ENCODE results near the gene ORC5.

Gene ORC5

GRCh38 chr7:104241538-104242209 lies 33.9 kb upstream of the ORC5 start:
- Histone ChIP-seq H3K9me3 (ENCODE audit: control insufficient read depth, insufficient read depth, low read depth, low read length) (no peaks in the 10 kb centered on the region), H3K36me3 (ENCODE audit: control insufficient read depth in 2 of 2, insufficient read depth in 1 of 2, low read length in 2 of 2) (no peaks in the 10 kb centered on the region), H3K27ac (ENCODE audit: extremely low read depth, low read depth, low read length) (no peak overlapping the region), H3K4me3 (ENCODE audit: low read depth, low read length) (no peak overlapping the region), H3K4me1 (ENCODE audit: control insufficient read depth, insufficient read depth, low read length) (no peaks in the 10 kb centered on the region)
- ChIA-PET CTCF (interaction anchor here (1.2 to 3.6 kb wide), 2 partner anchors 11 to 606 kb away, joined by 3 to 25 read pairs; no protein-coding TSS in a partner anchor), POLR2A (no interaction called here)
- TF ChIP-seq ZNF449 (tag by site-specific recombination; IDR thresholded peaks at IDR 0.05) (no peak), ZNF214 (tag by site-specific recombination; IDR thresholded peaks at IDR 0.05; ENCODE audit: borderline replicate concordance) (no peak), ZNF302 (tag by site-specific recombination; IDR thresholded peaks at IDR 0.05; ENCODE audit: low read depth) (no peak), ZNF133 (tag by site-specific recombination; IDR thresholded peaks at IDR 0.05) (no peak), HOXD13 (CRISPR knock-in tag; IDR thresholded peaks at IDR 0.05; ENCODE audit: borderline replicate concordance) (no peak), ZNF561 (tag by site-specific recombination; IDR thresholded peaks at IDR 0.05; ENCODE audit: borderline replicate concordance) (no peak), ZNF621 (tag by site-specific recombination; IDR thresholded peaks at IDR 0.05) (no peak), ZNF114 (tag by site-specific recombination; IDR thresholded peaks at IDR 0.05) (no peak), ZNF335 (tag by site-specific recombination; conservative IDR thresholded peaks at IDR 0.05) (no peak), ZBTB17 (tag by site-specific recombination; IDR thresholded peaks at IDR 0.05) (no peak), ZNF324 (tag by site-specific recombination; IDR thresholded peaks at IDR 0.05) (no peak), ZSCAN23 (tag by site-specific recombination; IDR thresholded peaks at IDR 0.05) (no peak), ZNF76 (tag by site-specific recombination; IDR thresholded peaks at IDR 0.05; ENCODE audit: borderline replicate concordance, low read depth) (no peak), RBAK (tag by site-specific recombination; IDR thresholded peaks at IDR 0.05) (no peak), ZNF341 (tag by site-specific recombination; IDR thresholded peaks at IDR 0.05; ENCODE audit: low read depth) (no peak)
- TF ChIP-seq, protein P1, sequence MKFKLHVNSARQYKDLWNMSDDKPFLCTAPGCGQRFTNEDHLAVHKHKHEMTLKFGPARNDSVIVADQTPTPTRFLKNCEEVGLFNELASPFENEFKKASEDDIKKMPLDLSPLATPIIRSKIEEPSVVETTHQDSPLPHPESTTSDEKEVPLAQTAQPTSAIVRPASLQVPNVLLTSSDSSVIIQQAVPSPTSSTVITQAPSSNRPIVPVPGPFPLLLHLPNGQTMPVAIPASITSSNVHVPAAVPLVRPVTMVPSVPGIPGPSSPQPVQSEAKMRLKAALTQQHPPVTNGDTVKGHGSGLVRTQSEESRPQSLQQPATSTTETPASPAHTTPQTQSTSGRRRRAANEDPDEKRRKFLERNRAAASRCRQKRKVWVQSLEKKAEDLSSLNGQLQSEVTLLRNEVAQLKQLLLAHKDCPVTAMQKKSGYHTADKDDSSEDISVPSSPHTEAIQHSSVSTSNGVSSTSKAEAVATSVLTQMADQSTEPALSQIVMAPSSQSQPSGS (tag by site-specific recombination; IDR thresholded peaks at IDR 0.05; ENCODE audit: low read depth) = no peak
- TF ChIP-seq, protein P2, sequence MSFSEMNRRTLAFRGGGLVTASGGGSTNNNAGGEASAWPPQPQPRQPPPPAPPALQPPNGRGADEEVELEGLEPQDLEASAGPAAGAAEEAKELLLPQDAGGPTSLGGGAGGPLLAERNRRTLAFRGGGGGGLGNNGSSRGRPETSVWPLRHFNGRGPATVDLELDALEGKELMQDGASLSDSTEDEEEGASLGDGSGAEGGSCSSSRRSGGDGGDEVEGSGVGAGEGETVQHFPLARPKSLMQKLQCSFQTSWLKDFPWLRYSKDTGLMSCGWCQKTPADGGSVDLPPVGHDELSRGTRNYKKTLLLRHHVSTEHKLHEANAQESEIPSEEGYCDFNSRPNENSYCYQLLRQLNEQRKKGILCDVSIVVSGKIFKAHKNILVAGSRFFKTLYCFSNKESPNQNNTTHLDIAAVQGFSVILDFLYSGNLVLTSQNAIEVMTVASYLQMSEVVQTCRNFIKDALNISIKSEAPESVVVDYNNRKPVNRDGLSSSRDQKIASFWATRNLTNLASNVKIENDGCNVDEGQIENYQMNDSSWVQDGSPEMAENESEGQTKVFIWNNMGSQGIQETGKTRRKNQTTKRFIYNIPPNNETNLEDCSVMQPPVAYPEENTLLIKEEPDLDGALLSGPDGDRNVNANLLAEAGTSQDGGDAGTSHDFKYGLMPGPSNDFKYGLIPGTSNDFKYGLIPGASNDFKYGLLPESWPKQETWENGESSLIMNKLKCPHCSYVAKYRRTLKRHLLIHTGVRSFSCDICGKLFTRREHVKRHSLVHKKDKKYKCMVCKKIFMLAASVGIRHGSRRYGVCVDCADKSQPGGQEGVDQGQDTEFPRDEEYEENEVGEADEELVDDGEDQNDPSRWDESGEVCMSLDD (tag by site-specific recombination; IDR thresholded peaks at IDR 0.05) = no peak
- TF ChIP-seq, protein P3, sequence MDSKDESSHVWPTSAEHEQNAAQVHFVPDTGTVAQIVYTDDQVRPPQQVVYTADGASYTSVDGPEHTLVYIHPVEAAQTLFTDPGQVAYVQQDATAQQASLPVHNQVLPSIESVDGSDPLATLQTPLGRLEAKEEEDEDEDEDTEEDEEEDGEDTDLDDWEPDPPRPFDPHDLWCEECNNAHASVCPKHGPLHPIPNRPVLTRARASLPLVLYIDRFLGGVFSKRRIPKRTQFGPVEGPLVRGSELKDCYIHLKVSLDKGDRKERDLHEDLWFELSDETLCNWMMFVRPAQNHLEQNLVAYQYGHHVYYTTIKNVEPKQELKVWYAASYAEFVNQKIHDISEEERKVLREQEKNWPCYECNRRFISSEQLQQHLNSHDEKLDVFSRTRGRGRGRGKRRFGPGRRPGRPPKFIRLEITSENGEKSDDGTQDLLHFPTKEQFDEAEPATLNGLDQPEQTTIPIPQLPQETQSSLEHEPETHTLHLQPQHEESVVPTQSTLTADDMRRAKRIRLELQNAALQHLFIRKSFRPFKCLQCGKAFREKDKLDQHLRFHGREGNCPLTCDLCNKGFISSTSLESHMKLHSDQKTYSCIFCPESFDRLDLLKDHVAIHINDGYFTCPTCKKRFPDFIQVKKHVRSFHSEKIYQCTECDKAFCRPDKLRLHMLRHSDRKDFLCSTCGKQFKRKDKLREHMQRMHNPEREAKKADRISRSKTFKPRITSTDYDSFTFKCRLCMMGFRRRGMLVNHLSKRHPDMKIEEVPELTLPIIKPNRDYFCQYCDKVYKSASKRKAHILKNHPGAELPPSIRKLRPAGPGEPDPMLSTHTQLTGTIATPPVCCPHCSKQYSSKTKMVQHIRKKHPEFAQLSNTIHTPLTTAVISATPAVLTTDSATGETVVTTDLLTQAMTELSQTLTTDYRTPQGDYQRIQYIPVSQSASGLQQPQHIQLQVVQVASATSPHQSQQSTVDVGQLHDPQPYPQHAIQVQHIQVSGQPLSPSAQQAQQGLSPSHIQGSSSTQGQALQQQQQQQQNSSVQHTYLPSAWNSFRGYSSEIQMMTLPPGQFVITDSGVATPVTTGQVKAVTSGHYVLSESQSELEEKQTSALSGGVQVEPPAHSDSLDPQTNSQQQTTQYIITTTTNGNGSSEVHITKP (tag by site-specific recombination; IDR thresholded peaks at IDR 0.05) = no peak

All from HEK293 (cell line).